ENCODE measurements around the gene CNOT9.

- TF ChIP-seq POLR2AphosphoS5 (IDR thresholded peaks at IDR 0.05) (no peak), CTCF (IDR thresholded peaks at IDR 0.05 in 8 of 11, conservative IDR thresholded peaks at IDR 0.05 in 3 of 11) (no peak), POLR2A (IDR thresholded peaks at IDR 0.05) (no peak)
Observed at GRCh38 chr2:218536804-218537494, 31.7 kb upstream of the CNOT9 start.

Data from spleen (tissue), 7 donors.